Smooth muscle cell (in vitro differentiated cells): ENCODE measurements around the gene HES4. TPM values are rescaled to one million over a fixed set of nuclear protein-coding genes. Genes with fewer than 3 reads are reported as not detected.

Experiments used
- DNase-seq: peaks from one replicate; lab custom pipeline; 2025; ENCODE audit not compliant: unreplicated experiment; lab: John Stamatoyannopoulos, UW
- H2AFZ ChIP-seq: fragments of 200-600 bp; sonication (generic); 2 replicates; pipeline ENCODE4 v1.6.0; 2016; ENCODE audit warnings: antibody characterized with exemption, low read depth, mild to moderate bottlenecking
- H3F3A ChIP-seq: fragments of 200-600 bp; sonication (generic); 2 replicates; pipeline ENCODE4 v1.6.0; 2017; ENCODE audit warnings: antibody characterized with exemption, low read depth
- H3K27ac ChIP-seq: fragments of 200-600 bp; sonication (generic); 2 replicates; pipeline ENCODE4 v1.5.1; 2016; ENCODE audit warnings: low read depth, mild to moderate bottlenecking
- H3K27me3 ChIP-seq: fragments of 200-600 bp; sonication (generic); 2 replicates; pipeline ENCODE4 v1.6.1; 2016; ENCODE audit warnings: low read depth, mild to moderate bottlenecking
- H3K36me3 ChIP-seq: fragments of 200-600 bp; sonication (generic); 2 replicates; pipeline ENCODE4 v1.5.1; 2016; ENCODE audit warnings: low read depth
- H3K4me1 ChIP-seq: fragments of 200-600 bp; sonication (generic); 2 replicates; pipeline ENCODE4 v1.5.1; 2016; ENCODE audit warnings: low read depth
- H3K4me2 ChIP-seq: fragments of 200-600 bp; sonication (generic); 2 replicates; pipeline ENCODE4 v1.6.0; 2016; ENCODE audit warnings: mild to moderate bottlenecking
- H3K4me3 ChIP-seq: fragments of 200-600 bp; sonication (generic); 2 replicates; pipeline ENCODE4 v1.5.1; 2016; ENCODE audit warnings: mild to moderate bottlenecking
- H3K79me2 ChIP-seq: fragments of 200-600 bp; sonication (generic); 2 replicates; pipeline ENCODE4 v1.6.0; 2016; ENCODE audit warnings: low read depth, mild to moderate bottlenecking
- H3K9ac ChIP-seq: fragments of 200-600 bp; sonication (generic); 2 replicates; pipeline ENCODE4 v1.6.0; 2016; ENCODE audit warnings: low read depth
- H3K9me3 ChIP-seq: fragments of 200-600 bp; sonication (generic); replicated peaks from 2 replicates; pipeline ENCODE4 v1.5.1; 2016; ENCODE audit warnings: low read depth
- H4K20me1 ChIP-seq: fragments of 200-600 bp; sonication (generic); 2 replicates; pipeline ENCODE4 v1.6.0; 2016; ENCODE audit warnings: low read depth
- WGBS: methylation state at CpG from one replicate; pipeline ENCODE4 v1.1.7; 2016; ENCODE audit warnings: low lambda C conversion rate; 5-methylcytosine and 5-hydroxymethylcytosine counted together
- polyA plus RNA-seq: library from polyadenylated mRNA; unstranded; fragments of >200 nt; fragmentation: Nextera tagmentation; extraction: Ambion mirVana; gene quantifications from 2 replicates; pipeline ENCODE4 v1.2.1, GENCODE V29; 2016
- total RNA-seq: library from RNA; depleted of rRNA; stranded (reverse); fragments of >200 nt; gene quantifications from 2 replicates; pipeline ENCODE4 v1.2.3, GENCODE V29; 2014
- TF ChIP-seq, protein P1 (sequence below): fragments of 200-600 bp; sonication (generic); IDR thresholded peaks from 2 replicates; pipeline ENCODE4 v1.5.1; 2017; ENCODE audit warnings: borderline replicate concordance, mild to moderate bottlenecking, antibody characterized with exemption; ENCODE audit not compliant: insufficient read depth, poor library complexity, severe bottlenecking

The HES4 gene
- total and polyA plus RNA-seq, 2 experiments from 2014 or later = 57.0 to 72.0 TPM

DNA sequence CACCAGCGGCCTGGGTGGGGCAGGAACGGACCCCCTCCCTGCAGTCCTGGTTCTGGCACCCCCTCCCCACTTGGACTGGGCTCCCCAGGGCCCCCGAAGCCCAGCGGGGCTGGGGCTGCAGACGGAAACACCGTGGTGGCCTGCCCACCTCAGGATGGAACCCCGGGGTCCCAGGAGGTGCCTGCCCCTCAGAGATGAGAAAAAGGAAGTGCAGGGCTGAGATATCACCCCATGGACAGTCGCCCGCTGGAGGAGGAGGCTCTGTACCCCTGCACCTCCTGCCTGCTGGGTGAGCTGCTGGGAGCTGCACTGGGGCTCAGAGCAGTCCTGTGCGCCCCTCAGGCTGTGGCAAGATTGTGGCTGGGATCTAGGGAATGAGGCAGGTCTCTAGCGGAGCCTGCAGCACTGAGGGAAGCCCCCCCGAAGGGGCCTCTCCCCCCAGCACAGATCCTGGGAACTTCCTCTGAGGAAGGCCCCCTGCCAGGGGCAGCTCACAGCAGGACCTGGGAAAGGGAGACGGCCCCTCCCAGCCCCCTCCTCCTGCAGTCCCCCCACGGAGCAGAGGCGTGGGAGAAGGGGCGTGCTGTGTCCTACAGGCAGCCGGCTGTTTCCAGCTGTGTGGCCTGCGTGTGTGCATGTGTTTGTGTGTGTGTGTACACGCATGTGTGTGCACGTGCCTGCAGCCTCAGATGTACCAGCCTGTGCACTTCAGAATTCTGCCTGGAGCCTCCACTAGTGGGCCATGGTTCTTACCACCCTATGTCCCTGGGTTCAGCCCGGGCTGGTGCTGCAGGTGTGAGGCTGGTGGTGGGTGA lies 26.9 kb upstream of the HES4 start:
- no peaks in the 10 kb centered on the region for H3K9me3 ChIP-seq
- no peak overlapping the region for H3K4me2 ChIP-seq
- no peaks in the 10 kb centered on the region for H3K27me3 ChIP-seq
- no peak overlapping the region for H3K4me3 ChIP-seq
- H2AFZ ChIP-seq = no peak overlapping the region
- H3K36me3 ChIP-seq = no peaks in the 10 kb centered on the region
- TF ChIP-seq, protein P1, sequence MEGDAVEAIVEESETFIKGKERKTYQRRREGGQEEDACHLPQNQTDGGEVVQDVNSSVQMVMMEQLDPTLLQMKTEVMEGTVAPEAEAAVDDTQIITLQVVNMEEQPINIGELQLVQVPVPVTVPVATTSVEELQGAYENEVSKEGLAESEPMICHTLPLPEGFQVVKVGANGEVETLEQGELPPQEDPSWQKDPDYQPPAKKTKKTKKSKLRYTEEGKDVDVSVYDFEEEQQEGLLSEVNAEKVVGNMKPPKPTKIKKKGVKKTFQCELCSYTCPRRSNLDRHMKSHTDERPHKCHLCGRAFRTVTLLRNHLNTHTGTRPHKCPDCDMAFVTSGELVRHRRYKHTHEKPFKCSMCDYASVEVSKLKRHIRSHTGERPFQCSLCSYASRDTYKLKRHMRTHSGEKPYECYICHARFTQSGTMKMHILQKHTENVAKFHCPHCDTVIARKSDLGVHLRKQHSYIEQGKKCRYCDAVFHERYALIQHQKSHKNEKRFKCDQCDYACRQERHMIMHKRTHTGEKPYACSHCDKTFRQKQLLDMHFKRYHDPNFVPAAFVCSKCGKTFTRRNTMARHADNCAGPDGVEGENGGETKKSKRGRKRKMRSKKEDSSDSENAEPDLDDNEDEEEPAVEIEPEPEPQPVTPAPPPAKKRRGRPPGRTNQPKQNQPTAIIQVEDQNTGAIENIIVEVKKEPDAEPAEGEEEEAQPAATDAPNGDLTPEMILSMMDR = no peak
- H4K20me1 ChIP-seq = peaks cover 55% of the 10 kb centered on the region
- peaks cover 10% of the 10 kb centered on the region for H3K4me1 ChIP-seq
- H3K9ac ChIP-seq = no peak overlapping the region
- no peak for DNase-seq
- no peak overlapping the region for H3K27ac ChIP-seq
- WGBS = 89% methylated on average over 19 of the region's 21 CpGs
- no peaks in the 10 kb centered on the region for H3F3A ChIP-seq
- no peaks in the 10 kb centered on the region for H3K79me2 ChIP-seq

DNA sequence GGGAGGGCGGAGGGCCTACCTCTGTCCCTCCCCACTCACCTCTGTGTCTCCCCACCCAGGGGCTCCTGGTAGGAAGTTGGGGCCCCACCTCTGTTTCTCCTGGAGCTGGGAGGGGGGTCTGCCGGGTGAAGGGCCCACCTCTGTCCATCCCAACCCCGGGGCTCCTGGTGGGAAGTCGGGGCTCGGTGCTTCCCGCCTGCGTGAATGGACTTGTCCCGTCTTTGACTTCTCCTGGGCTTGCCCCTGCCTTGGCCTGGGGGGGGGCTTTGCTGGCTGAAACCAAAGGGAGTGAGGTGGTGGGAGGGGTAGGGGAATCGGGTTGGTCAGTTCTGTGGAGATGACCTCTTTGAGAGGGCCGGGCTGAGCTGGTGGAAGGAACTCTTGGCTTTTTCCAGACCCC lies 25.8 kb upstream of the HES4 start:
- Histone ChIP-seq H3K36me3 (no peaks in the 10 kb centered on the region), H2AFZ (no peak overlapping the region), H3K27ac (no peak overlapping the region), H3K4me1 (peaks cover 21% of the 10 kb centered on the region), H3K79me2 (no peaks in the 10 kb centered on the region), H3K9me3 (no peaks in the 10 kb centered on the region), H3K4me2 (no peak overlapping the region), H3K27me3 (no peaks in the 10 kb centered on the region), H3F3A (no peaks in the 10 kb centered on the region), H3K4me3 (no peak overlapping the region), H3K9ac (no peak overlapping the region), H4K20me1 (peaks cover 46% of the 10 kb centered on the region)
- 83% methylated on average over 9 of the region's 10 CpGs for WGBS
- TF ChIP-seq, protein P1 = no peak
- no peak for DNase-seq

- Histone ChIP-seq H3K9ac (no peak overlapping the region), H4K20me1 (peaks cover 46% of the 10 kb centered on the region), H3K4me2 (peak overlapping the region; percentile 68), H3K36me3 (no peaks in the 10 kb centered on the region), H3K27me3 (no peaks in the 10 kb centered on the region), H3K4me1 (peaks cover 21% of the 10 kb centered on the region), H3F3A (no peaks in the 10 kb centered on the region), H3K9me3 (no peaks in the 10 kb centered on the region), H3K79me2 (no peaks in the 10 kb centered on the region), H3K27ac (no peak overlapping the region), H2AFZ (no peak overlapping the region), H3K4me3 (peak overlapping the region; percentile 24)
- 82% methylated on average over 18 of the region's 31 CpGs for WGBS
- no peak for DNase-seq
- TF ChIP-seq, protein P1 = no peak
Measured at GRCh38 chr1:1024771-1025699, 25.1 kb upstream of the HES4 start.
